WTC11 (cell line): ENCODE data around the gene RGS2. TPM values are rescaled to one million over a fixed set of nuclear protein-coding genes. Genes with fewer than 3 reads are reported as not detected.

Experiments
- ATAC-seq: fragments of 200-7000 bp; cut with Tn5 transposase; 2 replicates; pipeline ENCODE4 v1.10.0; 2021; ENCODE audit warnings: mild to moderate bottlenecking, moderate library complexity
- Bru-seq: library from RNA; stranded (reverse); fragments of 400-500 nt; gene quantifications from one replicate; lab custom pipeline; 2021; lab: Mats Ljungman, UMichigan
- CTCF ChIA-PET: fragments of 300-600 bp; sonication (Branson Sonifier 250); formaldehyde crosslinking; loops from one replicate; lab custom pipeline; 2021; ENCODE audit warnings: antibody characterized with exemption; lab: Charles Lee
- POLR2A ChIA-PET: fragments of 350-600 bp; sonication (Branson Sonifier 250); formaldehyde crosslinking; loops from one replicate; lab custom pipeline; 2021; ENCODE audit warnings: antibody characterized with exemption; lab: Charles Lee
- DNase-seq: peaks from one replicate; pipeline ENCODE4 v3.0.0; 2021; ENCODE audit warnings: low spot score
- H3K27ac Mint-ChIP-seq: 2 replicates; pipeline ENCODE4 v1.8.0; 2021; ENCODE audit warnings: mixed read lengths
- H3K27me3 Mint-ChIP-seq: 2 replicates; pipeline ENCODE4 v1.8.0; 2021; ENCODE audit warnings: low read depth, mild to moderate bottlenecking, moderate library complexity, mixed read lengths
- H3K36me3 Mint-ChIP-seq: 2 replicates; pipeline ENCODE4 v1.8.0; 2021; ENCODE audit warnings: mixed read lengths
- H3K4me1 Mint-ChIP-seq: 2 replicates; pipeline ENCODE4 v1.8.0; 2022; ENCODE audit warnings: mixed read lengths
- H3K4me3 Mint-ChIP-seq: 2 replicates; pipeline ENCODE4 v1.8.0; 2021; ENCODE audit warnings: mild to moderate bottlenecking, moderate library complexity, mixed read lengths
- H3K9me3 Mint-ChIP-seq: 2 replicates; pipeline ENCODE4 v1.8.0; 2021; ENCODE audit warnings: mixed read lengths
- ATF1 ChIP-seq: sonication (generic); formaldehyde crosslinking; IDR thresholded peaks from 2 replicates; pipeline ENCODE4 v1.8.1; 2023; ENCODE audit warnings: mild to moderate bottlenecking, moderate library complexity, missing genetic modification reagents
- CBFB ChIP-seq: sonication (generic); formaldehyde crosslinking; IDR thresholded peaks from 2 replicates; pipeline ENCODE4 v1.8.1; 2022; ENCODE audit warnings: mild to moderate bottlenecking, low read depth, missing genetic modification reagents
- CREM ChIP-seq: sonication (generic); formaldehyde crosslinking; IDR thresholded peaks from 2 replicates; pipeline ENCODE4 v1.8.1; 2022; ENCODE audit warnings: mild to moderate bottlenecking, missing genetic modification reagents, moderate library complexity
- ELF4 ChIP-seq: sonication (generic); formaldehyde crosslinking; IDR thresholded peaks from 2 replicates; pipeline ENCODE4 v1.8.1; 2022; ENCODE audit warnings: low read depth, mild to moderate bottlenecking, moderate library complexity, missing genetic modification reagents
- EMX1 ChIP-seq: fragments of 250-450 bp; sonication (Bioruptor Pico); IDR thresholded peaks from 2 replicates; pipeline ENCODE4 v1.8.0; 2021; ENCODE audit warnings: mild to moderate bottlenecking
- FOXJ3 ChIP-seq: sonication (generic); formaldehyde crosslinking; IDR thresholded peaks from 2 replicates; pipeline ENCODE4 v1.9.0; 2021; ENCODE audit warnings: missing genetic modification reagents, mild to moderate bottlenecking, borderline replicate concordance
- FOXP1 ChIP-seq: sonication (generic); formaldehyde crosslinking; IDR thresholded peaks from 2 replicates; pipeline ENCODE4 v1.8.0; 2022; ENCODE audit warnings: missing genetic modification reagents, mild to moderate bottlenecking, moderate library complexity, borderline replicate concordance
- HMGA2 ChIP-seq: fragments of 250-450 bp; sonication (Bioruptor Pico); IDR thresholded peaks from 2 replicates; pipeline ENCODE4 v1.4.0; 2021; ENCODE audit warnings: mild to moderate bottlenecking, moderate library complexity
- IRF2 ChIP-seq: sonication (generic); formaldehyde crosslinking; IDR thresholded peaks from 2 replicates; pipeline ENCODE4 v1.8.0; 2022; ENCODE audit warnings: low read depth, missing genetic modification reagents, borderline replicate concordance
- JUN ChIP-seq: sonication (generic); formaldehyde crosslinking; IDR thresholded peaks from 2 replicates; pipeline ENCODE4 v1.8.0; 2023; ENCODE audit warnings: mild to moderate bottlenecking, missing genetic modification reagents
- MXD4 ChIP-seq: fragments of 250-450 bp; sonication (Bioruptor Pico); IDR thresholded peaks from 2 replicates; pipeline ENCODE4 v1.8.0; 2021; ENCODE audit warnings: mild to moderate bottlenecking, moderate library complexity, borderline replicate concordance
- MYBL2 ChIP-seq: sonication (generic); formaldehyde crosslinking; IDR thresholded peaks from 2 replicates; pipeline ENCODE4 v1.8.1; 2023; ENCODE audit warnings: mild to moderate bottlenecking, moderate library complexity, missing genetic modification reagents
- OVOL2 ChIP-seq: fragments of 250-450 bp; sonication (Bioruptor Pico); IDR thresholded peaks from 2 replicates; pipeline ENCODE4 v1.9.0; 2021; ENCODE audit warnings: mild to moderate bottlenecking, borderline replicate concordance
- RELA ChIP-seq: sonication (generic); formaldehyde crosslinking; IDR thresholded peaks from 2 replicates; pipeline ENCODE4 v1.8.1; 2022; ENCODE audit warnings: missing genetic modification reagents, mild to moderate bottlenecking, borderline replicate concordance
- SMAD4 ChIP-seq: sonication (generic); formaldehyde crosslinking; IDR thresholded peaks from 2 replicates; pipeline ENCODE4 v1.8.0; 2022; ENCODE audit warnings: mild to moderate bottlenecking, missing genetic modification reagents
- TEAD4 ChIP-seq: sonication (generic); formaldehyde crosslinking; IDR thresholded peaks from 2 replicates; pipeline ENCODE4 v1.8.0; 2022; ENCODE audit warnings: mild to moderate bottlenecking, missing genetic modification reagents
- ZBTB21 ChIP-seq: sonication (generic); formaldehyde crosslinking; IDR thresholded peaks from 2 replicates; pipeline ENCODE4 v1.8.1; 2023; ENCODE audit warnings: mild to moderate bottlenecking, missing genetic modification reagents, borderline replicate concordance
- ZNF423 ChIP-seq: fragments of 250-450 bp; sonication (Bioruptor Pico); IDR thresholded peaks from 2 replicates; pipeline ENCODE4 v2.1.2; 2022; ENCODE audit warnings: mild to moderate bottlenecking, moderate library complexity
- long read RNA-seq, 3 experiments: library from RNA in 1 of 3; library from capped mRNA in 1 of 3; library from polyadenylated mRNA in 1 of 3; unstranded in 2 of 3; stranded (forward) in 1 of 3; transcript quantifications; one replicate each; pipeline ENCODE4 v2.0.0, GENCODE V29; 2021
- total RNA-seq: library from RNA; stranded (reverse); gene quantifications from 3 replicates; pipeline ENCODE4 v1.2.3, GENCODE V29; 2021
- TF ChIP-seq, protein P1 (sequence below): sonication (generic); formaldehyde crosslinking; IDR thresholded peaks from 2 replicates; pipeline ENCODE4 v1.8.1; 2023; ENCODE audit warnings: mild to moderate bottlenecking, missing genetic modification reagents, moderate library complexity
- TF ChIP-seq, protein P2 (sequence below): sonication (generic); formaldehyde crosslinking; IDR thresholded peaks from 2 replicates; pipeline ENCODE4 v1.8.0; 2022; ENCODE audit warnings: mild to moderate bottlenecking, missing genetic modification reagents
- TF ChIP-seq, protein P3 (sequence below): sonication (generic); formaldehyde crosslinking; IDR thresholded peaks from 2 replicates; pipeline ENCODE4 v1.8.1; 2023; ENCODE audit warnings: mild to moderate bottlenecking, missing genetic modification reagents, moderate library complexity
- TF ChIP-seq, protein P4 (sequence below): sonication (generic); formaldehyde crosslinking; IDR thresholded peaks from 2 replicates; pipeline ENCODE4 v1.8.0; 2022; ENCODE audit warnings: mild to moderate bottlenecking, missing genetic modification reagents
- TF ChIP-seq, protein P5 (sequence below): sonication (generic); formaldehyde crosslinking; IDR thresholded peaks from 2 replicates; pipeline ENCODE4 v1.8.1; 2022; ENCODE audit warnings: low read depth, missing genetic modification reagents, borderline replicate concordance
- TF ChIP-seq, protein P6 (sequence below): sonication (generic); formaldehyde crosslinking; IDR thresholded peaks from 2 replicates; pipeline ENCODE4 v1.8.0; 2022; ENCODE audit warnings: mild to moderate bottlenecking, missing genetic modification reagents
- TF ChIP-seq, protein P7 (sequence below): sonication (generic); formaldehyde crosslinking; conservative IDR thresholded peaks from 2 replicates; pipeline ENCODE4 v1.8.1; 2022; ENCODE audit warnings: mild to moderate bottlenecking, missing genetic modification reagents
- TF ChIP-seq, protein P8 (sequence below): sonication (generic); formaldehyde crosslinking; IDR thresholded peaks from 2 replicates; pipeline ENCODE4 v1.8.0; 2022; ENCODE audit warnings: mild to moderate bottlenecking, missing genetic modification reagents

The RGS2 gene, protein sequence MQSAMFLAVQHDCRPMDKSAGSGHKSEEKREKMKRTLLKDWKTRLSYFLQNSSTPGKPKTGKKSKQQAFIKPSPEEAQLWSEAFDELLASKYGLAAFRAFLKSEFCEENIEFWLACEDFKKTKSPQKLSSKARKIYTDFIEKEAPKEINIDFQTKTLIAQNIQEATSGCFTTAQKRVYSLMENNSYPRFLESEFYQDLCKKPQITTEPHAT
- 13.1 to 19.1 TPM (median 18.7 TPM) in 3 replicates for total RNA-seq
- percentile 96 among the genes with signal in this experiment for Bru-seq, nascent RNA
- long read RNA-seq, experiment 1, transcript RGS2-201 (5 exons, 1,354 nt), result major isoform, 10 of 11 reads
- long read RNA-seq, experiment 1, partial matches to known transcripts, result 1 of 11 reads
- long read RNA-seq, experiment 1, other reads (novel, unspliced or antisense), result 0 of 11 reads
- long read RNA-seq, experiment 2, transcript RGS2-201 (5 exons, 1,354 nt), result major isoform, 19 of 24 reads
- long read RNA-seq, experiment 2, partial matches to known transcripts, result 4 of 24 reads
- long read RNA-seq, experiment 2, other reads (novel, unspliced or antisense), result 1 of 24 reads
- long read RNA-seq, experiment 3, transcript RGS2-201 (5 exons, 1,354 nt), result major isoform, 18 of 18 reads
- long read RNA-seq, experiment 3, partial matches to known transcripts, result 0 of 18 reads
- long read RNA-seq, experiment 3, other reads (novel, unspliced or antisense), result 0 of 18 reads

DNA sequence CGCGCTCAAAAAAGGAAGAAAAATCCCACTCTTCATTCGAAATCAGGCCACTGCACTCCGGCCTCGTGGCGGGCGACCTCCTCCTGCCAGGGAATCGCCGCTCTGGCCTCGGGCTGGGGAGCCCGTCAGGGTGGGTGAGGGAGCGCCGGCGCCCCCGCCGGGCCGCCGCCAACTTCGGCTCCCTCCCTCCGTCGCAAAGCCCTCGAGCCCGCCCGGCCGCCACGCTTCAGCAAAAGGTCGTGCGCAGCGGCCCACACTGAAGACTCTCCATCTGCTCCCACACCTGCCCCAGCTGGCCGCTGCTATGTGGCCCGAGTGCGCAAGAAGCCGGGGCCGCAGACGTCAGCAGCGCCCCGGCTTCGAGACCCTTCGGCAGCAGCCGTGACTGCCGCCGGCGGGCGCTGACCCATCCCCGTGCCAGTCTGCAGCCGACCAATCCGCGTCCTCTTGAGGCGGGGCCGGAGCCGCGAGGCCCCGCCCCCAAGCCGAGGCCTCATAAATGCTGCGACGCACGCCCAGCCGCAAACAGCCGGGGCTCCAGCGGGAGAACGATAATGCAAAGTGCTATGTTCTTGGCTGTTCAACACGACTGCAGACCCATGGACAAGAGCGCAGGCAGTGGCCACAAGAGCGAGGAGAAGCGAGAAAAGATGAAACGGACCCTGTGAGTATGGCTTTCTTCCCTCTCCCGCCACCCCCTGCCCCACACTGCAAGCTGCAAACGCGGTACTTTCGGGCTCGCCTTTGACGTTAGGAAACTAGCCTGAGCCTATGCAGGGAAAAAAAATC is at the start of gene RGS2:
Gene RGS2, plus strand, starts transcription at position 522 of the 789 bp plus-strand sequence. Its CDS starts 33 bp downstream, at position 555.
- H3K36me3 Mint-ChIP-seq, result peaks cover 10% of the 10 kb centered on the region
- peak; percentile 97 for ATAC-seq
- DNase-seq, result peak; percentile 91
- CTCF ChIA-PET, result interaction anchor here (1.0 to 2.7 kb wide), 2 partner anchors 190 to 211 kb away, joined by 3 to 16 read pairs; no protein-coding TSS in a partner anchor
- peaks cover 16% of the 10 kb centered on the region for H3K27me3 Mint-ChIP-seq
- H3K4me3 Mint-ChIP-seq, result peak within 1 kb of the TSS; percentile 91
- peaks cover 26% of the 10 kb centered on the region for H3K4me1 Mint-ChIP-seq
- H3K9me3 Mint-ChIP-seq, result no peaks in the 10 kb centered on the region
- H3K27ac Mint-ChIP-seq, result peak within 1 kb of the TSS; percentile 85
- POLR2A ChIA-PET, result interaction anchor here (0.7 to 1.3 kb wide), 2 partner anchors 225 to 1890 kb away, joined by 3 read pairs; no protein-coding TSS in a partner anchor
- TF ChIP-seq TEAD4 (CRISPR knock-in tag) (0 out of 2 replicates have a peak, but pooled peaks have one; percentile 12), FOXP1 (CRISPR knock-in tag) (peak; percentile 73), IRF2 (CRISPR knock-in tag) (no peak), OVOL2 (CRISPR knock-in tag) (no peak), RELA (CRISPR knock-in tag) (no peak), HMGA2 (no peak), FOXJ3 (no peak), JUN (no peak), SMAD4 (CRISPR knock-in tag) (0 out of 2 replicates have a peak, but pooled peaks have one; percentile 15), ZNF423 (no peak), MYBL2 (CRISPR knock-in tag) (peak; percentile 84; the same call in 1 of the 2 replicates), MXD4 (no peak), EMX1 (CRISPR knock-in tag) (no peak), ELF4 (peak; percentile 19; the same call in 1 of the 2 replicates), CREM (peak; percentile 91), ATF1 (CRISPR knock-in tag) (no peak), CBFB (CRISPR knock-in tag) (peak; percentile 71; the same call in 1 of the 2 replicates), ZBTB21 (CRISPR knock-in tag) (peak; percentile 86; the same call in 1 of the 2 replicates)
- TF ChIP-seq, protein P1, sequence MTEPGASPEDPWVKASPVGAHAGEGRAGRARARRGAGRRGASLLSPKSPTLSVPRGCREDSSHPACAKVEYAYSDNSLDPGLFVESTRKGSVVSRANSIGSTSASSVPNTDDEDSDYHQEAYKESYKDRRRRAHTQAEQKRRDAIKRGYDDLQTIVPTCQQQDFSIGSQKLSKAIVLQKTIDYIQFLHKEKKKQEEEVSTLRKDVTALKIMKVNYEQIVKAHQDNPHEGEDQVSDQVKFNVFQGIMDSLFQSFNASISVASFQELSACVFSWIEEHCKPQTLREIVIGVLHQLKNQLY (CRISPR knock-in tag), result no peak
- TF ChIP-seq, protein P2, sequence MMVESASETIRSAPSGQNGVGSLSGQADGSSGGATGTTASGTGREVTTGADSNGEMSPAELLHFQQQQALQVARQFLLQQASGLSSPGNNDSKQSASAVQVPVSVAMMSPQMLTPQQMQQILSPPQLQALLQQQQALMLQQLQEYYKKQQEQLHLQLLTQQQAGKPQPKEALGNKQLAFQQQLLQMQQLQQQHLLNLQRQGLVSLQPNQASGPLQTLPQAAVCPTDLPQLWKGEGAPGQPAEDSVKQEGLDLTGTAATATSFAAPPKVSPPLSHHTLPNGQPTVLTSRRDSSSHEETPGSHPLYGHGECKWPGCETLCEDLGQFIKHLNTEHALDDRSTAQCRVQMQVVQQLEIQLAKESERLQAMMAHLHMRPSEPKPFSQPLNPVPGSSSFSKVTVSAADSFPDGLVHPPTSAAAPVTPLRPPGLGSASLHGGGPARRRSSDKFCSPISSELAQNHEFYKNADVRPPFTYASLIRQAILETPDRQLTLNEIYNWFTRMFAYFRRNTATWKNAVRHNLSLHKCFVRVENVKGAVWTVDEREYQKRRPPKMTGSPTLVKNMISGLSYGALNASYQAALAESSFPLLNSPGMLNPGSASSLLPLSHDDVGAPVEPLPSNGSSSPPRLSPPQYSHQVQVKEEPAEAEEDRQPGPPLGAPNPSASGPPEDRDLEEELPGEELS (CRISPR knock-in tag), result peak; percentile 64
- TF ChIP-seq, protein P3, sequence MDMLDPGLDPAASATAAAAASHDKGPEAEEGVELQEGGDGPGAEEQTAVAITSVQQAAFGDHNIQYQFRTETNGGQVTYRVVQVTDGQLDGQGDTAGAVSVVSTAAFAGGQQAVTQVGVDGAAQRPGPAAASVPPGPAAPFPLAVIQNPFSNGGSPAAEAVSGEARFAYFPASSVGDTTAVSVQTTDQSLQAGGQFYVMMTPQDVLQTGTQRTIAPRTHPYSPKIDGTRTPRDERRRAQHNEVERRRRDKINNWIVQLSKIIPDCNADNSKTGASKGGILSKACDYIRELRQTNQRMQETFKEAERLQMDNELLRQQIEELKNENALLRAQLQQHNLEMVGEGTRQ (CRISPR knock-in tag), result no peak
- TF ChIP-seq, protein P4, sequence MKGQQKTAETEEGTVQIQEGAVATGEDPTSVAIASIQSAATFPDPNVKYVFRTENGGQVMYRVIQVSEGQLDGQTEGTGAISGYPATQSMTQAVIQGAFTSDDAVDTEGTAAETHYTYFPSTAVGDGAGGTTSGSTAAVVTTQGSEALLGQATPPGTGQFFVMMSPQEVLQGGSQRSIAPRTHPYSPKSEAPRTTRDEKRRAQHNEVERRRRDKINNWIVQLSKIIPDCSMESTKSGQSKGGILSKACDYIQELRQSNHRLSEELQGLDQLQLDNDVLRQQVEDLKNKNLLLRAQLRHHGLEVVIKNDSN (CRISPR knock-in tag), result peak; percentile 31; the same call in 1 of the 2 replicates
- TF ChIP-seq, protein P5, sequence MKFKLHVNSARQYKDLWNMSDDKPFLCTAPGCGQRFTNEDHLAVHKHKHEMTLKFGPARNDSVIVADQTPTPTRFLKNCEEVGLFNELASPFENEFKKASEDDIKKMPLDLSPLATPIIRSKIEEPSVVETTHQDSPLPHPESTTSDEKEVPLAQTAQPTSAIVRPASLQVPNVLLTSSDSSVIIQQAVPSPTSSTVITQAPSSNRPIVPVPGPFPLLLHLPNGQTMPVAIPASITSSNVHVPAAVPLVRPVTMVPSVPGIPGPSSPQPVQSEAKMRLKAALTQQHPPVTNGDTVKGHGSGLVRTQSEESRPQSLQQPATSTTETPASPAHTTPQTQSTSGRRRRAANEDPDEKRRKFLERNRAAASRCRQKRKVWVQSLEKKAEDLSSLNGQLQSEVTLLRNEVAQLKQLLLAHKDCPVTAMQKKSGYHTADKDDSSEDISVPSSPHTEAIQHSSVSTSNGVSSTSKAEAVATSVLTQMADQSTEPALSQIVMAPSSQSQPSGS (CRISPR knock-in tag), result 0 out of 2 replicates have a peak, but pooled peaks have one; percentile 21
- TF ChIP-seq, protein P6, sequence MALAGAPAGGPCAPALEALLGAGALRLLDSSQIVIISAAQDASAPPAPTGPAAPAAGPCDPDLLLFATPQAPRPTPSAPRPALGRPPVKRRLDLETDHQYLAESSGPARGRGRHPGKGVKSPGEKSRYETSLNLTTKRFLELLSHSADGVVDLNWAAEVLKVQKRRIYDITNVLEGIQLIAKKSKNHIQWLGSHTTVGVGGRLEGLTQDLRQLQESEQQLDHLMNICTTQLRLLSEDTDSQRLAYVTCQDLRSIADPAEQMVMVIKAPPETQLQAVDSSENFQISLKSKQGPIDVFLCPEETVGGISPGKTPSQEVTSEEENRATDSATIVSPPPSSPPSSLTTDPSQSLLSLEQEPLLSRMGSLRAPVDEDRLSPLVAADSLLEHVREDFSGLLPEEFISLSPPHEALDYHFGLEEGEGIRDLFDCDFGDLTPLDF (CRISPR knock-in tag), result peak; percentile 58; the same call in 1 of the 2 replicates
- TF ChIP-seq, protein P7, sequence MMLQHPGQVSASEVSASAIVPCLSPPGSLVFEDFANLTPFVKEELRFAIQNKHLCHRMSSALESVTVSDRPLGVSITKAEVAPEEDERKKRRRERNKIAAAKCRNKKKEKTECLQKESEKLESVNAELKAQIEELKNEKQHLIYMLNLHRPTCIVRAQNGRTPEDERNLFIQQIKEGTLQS (CRISPR knock-in tag), result no peak
- TF ChIP-seq, protein P8, sequence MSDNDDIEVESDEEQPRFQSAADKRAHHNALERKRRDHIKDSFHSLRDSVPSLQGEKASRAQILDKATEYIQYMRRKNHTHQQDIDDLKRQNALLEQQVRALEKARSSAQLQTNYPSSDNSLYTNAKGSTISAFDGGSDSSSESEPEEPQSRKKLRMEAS (CRISPR knock-in tag), result peak; percentile 89; the same call in 1 of the 2 replicates
